NB4 (cell line): ENCODE data around the gene SYNM.

ENCODE experiments used
- CTCF ChIP-seq: IDR thresholded peaks from one replicate; pipeline ENCODE4 v1.5.1; 2012; ENCODE audit warnings: low read depth, low read length
- MAX ChIP-seq: IDR thresholded peaks from 2 replicates; pipeline ENCODE4 v1.6.1; 2011; ENCODE audit warnings: low read depth, low read length
- MYC ChIP-seq: IDR thresholded peaks from 2 replicates; pipeline ENCODE4 v1.6.1; 2011; ENCODE audit warnings: low read depth, low read length
- POLR2A ChIP-seq: IDR thresholded peaks from 2 replicates; pipeline ENCODE4 v1.6.1; 2011; ENCODE audit warnings: mild to moderate bottlenecking; ENCODE audit not compliant: insufficient read length; ENCODE audit errors: extremely low read depth

GRCh38 chr15:99097441-99098410 lies 7.2 kb upstream of the SYNM start:
- TF ChIP-seq CTCF (no peak), POLR2A (no peak), MYC (no peak), MAX (no peak)
